ENCODE results near the gene VPS26B. TPM values are rescaled to one million over a fixed set of nuclear protein-coding genes. Genes with fewer than 3 reads are reported as not detected.
"Not testable (repeated sequence)": the region's sequence is repeated elsewhere in the genome, so short reads cannot be mapped to it uniquely, and the experiment has no call there.

Gene VPS26B
- polyA plus RNA-seq, 1 donor from 2014 or later, result 11.8 TPM

GRCh38 chr11:134244593-134244992, 20.1 kb downstream of the VPS26B start:
- Mint-ChIP-seq H3K4me1 (peaks cover 0 to 2% (median 0%) of the 10 kb centered on the region in 3 donors), H3K36me3 (peaks cover 12% of the 10 kb centered on the region), H3K9me3 (no peaks in the 10 kb centered on the region), H3K27ac (no peak overlapping the region), H3K27me3 (no peaks in the 10 kb centered on the region), H3K4me3 (peak overlapping the region in 1 of 4 donors; percentile 48)

- Mint-ChIP-seq H3K36me3 (peaks cover 8% of the 10 kb centered on the region), H3K4me1 (peaks cover 0 to 2% (median 0%) of the 10 kb centered on the region in 3 donors), H3K4me3 (no peak overlapping the region), H3K27me3 (no peaks in the 10 kb centered on the region), H3K27ac (no peak overlapping the region), H3K9me3 (no peaks in the 10 kb centered on the region)
Observed at GRCh38 chr11:134245434-134245833, 21.0 kb downstream of the VPS26B start.

GRCh38 chr11:134246100-134246499, 21.6 kb downstream of the VPS26B start:
- Mint-ChIP-seq H3K4me1 (peaks cover 0 to 2% (median 0%) of the 10 kb centered on the region in 3 donors), H3K27me3 (no peaks in the 10 kb centered on the region), H3K36me3 (peaks cover 8% of the 10 kb centered on the region), H3K9me3 (no peaks in the 10 kb centered on the region), H3K27ac (no peak overlapping the region), H3K4me3 (no peak overlapping the region)

GRCh38 chr11:134246678-134247077, 22.2 kb downstream of the VPS26B start:
- Mint-ChIP-seq H3K27ac (no peak overlapping the region), H3K4me1 (peaks cover 0 to 3% (median 2%) of the 10 kb centered on the region in 3 donors), H3K9me3 (no peaks in the 10 kb centered on the region), H3K36me3 (peaks cover 8% of the 10 kb centered on the region), H3K4me3 (peak overlapping the region in 1 of 4 donors; percentile 43), H3K27me3 (no peaks in the 10 kb centered on the region)

- peaks cover 8% of the 10 kb centered on the region for H3K36me3 Mint-ChIP-seq
- H3K4me1 Mint-ChIP-seq, result peaks cover 13 to 18% (median 13%) of the 10 kb centered on the region in 3 donors
- H3K27ac Mint-ChIP-seq, result no peak overlapping the region
- peak overlapping the region in 1 of 4 donors; percentile 65 for H3K4me3 Mint-ChIP-seq
- no peaks in the 10 kb centered on the region for H3K9me3 Mint-ChIP-seq
- H3K27me3 Mint-ChIP-seq, result no peaks in the 10 kb centered on the region
Observed at GRCh38 chr11:134248910-134249480, 24.5 kb downstream of the VPS26B start.

- no peak overlapping the region for H3K4me3 Mint-ChIP-seq
- H3K9me3 Mint-ChIP-seq, result no peaks in the 10 kb centered on the region
- H3K36me3 Mint-ChIP-seq, result peaks cover 6% of the 10 kb centered on the region
- H3K27me3 Mint-ChIP-seq, result no peaks in the 10 kb centered on the region
- no peak overlapping the region for H3K27ac Mint-ChIP-seq
- peaks cover 18 to 26% (median 21%) of the 10 kb centered on the region in 3 donors for H3K4me1 Mint-ChIP-seq
Observed at GRCh38 chr11:134250246-134250645, 25.8 kb downstream of the VPS26B start.

GRCh38 chr11:134250675-134251074, 26.2 kb downstream of the VPS26B start:
- H3K9me3 Mint-ChIP-seq, result no peaks in the 10 kb centered on the region
- no peak overlapping the region for H3K27ac Mint-ChIP-seq
- no peaks in the 10 kb centered on the region for H3K27me3 Mint-ChIP-seq
- H3K36me3 Mint-ChIP-seq, result peaks cover 6% of the 10 kb centered on the region
- H3K4me1 Mint-ChIP-seq, result peaks cover 18 to 26% (median 21%) of the 10 kb centered on the region in 3 donors
- no peak overlapping the region for H3K4me3 Mint-ChIP-seq

GRCh38 chr11:134252346-134253187, 28.1 kb downstream of the VPS26B start:
- Mint-ChIP-seq H3K27me3 (no peaks in the 10 kb centered on the region), H3K4me3 (peak overlapping the region; percentile 96 to 98 (median 97)), H3K27ac (peak overlapping the region in 2 of 3 donors; percentile 71 to 84), H3K36me3 (peaks cover 7% of the 10 kb centered on the region), H3K4me1 (peaks cover 18 to 26% (median 21%) of the 10 kb centered on the region in 3 donors), H3K9me3 (no peaks in the 10 kb centered on the region)

- Mint-ChIP-seq H3K4me1 (peaks cover 18 to 26% (median 21%) of the 10 kb centered on the region in 3 donors), H3K9me3 (no peaks in the 10 kb centered on the region), H3K27me3 (no peaks in the 10 kb centered on the region)
Observed at GRCh38 chr11:134253188-134253993, 28.9 kb downstream of the VPS26B start, which contains the start of the genes ACAD8 and THYN1. ACAD8 (plus strand) TSS chr11:134253568; CDS start chr11:134253601, 33 bp downstream. THYN1 (minus strand) TSS chr11:134253352; CDS start chr11:134252882, 470 bp downstream.

GRCh38 chr11:134254433-134255183, 30.1 kb downstream of the VPS26B start:
- H3K27me3 Mint-ChIP-seq, result no peaks in the 10 kb centered on the region
- H3K27ac Mint-ChIP-seq, result peak overlapping the region in 1 of 3 donors; percentile 43
- no peaks in the 10 kb centered on the region for H3K9me3 Mint-ChIP-seq
- H3K4me3 Mint-ChIP-seq, result peak overlapping the region; percentile 96 to 98 (median 97)
- peaks cover 18 to 26% (median 19%) of the 10 kb centered on the region in 3 donors for H3K4me1 Mint-ChIP-seq
- H3K36me3 Mint-ChIP-seq, result peaks cover 3% of the 10 kb centered on the region

More at GRCh38 chr11:134253188-134253993, 28.9 kb downstream of the VPS26B start, which contains the start of the genes ACAD8 and THYN1:
- H3K27ac Mint-ChIP-seq, result peak within 1 kb of the TSS; percentile 43 to 84 (median 71)
- peak within 1 kb of the TSS; percentile 96 to 98 (median 97) for H3K4me3 Mint-ChIP-seq
- peaks cover 3% of the 10 kb centered on the region for H3K36me3 Mint-ChIP-seq

- not testable (repeated sequence) for H3K9me3 Mint-ChIP-seq, H3K27me3 Mint-ChIP-seq, H3K36me3 Mint-ChIP-seq, H3K27ac Mint-ChIP-seq
- peaks cover 18 to 26% (median 19%) of the 10 kb centered on the region in 3 donors for H3K4me1 Mint-ChIP-seq
- peak overlapping the region in 3 of 4 donors; percentile 47 to 79 (median 78) for H3K4me3 Mint-ChIP-seq
Observed at GRCh38 chr11:134255184-134255561, 30.7 kb downstream of the VPS26B start.

- H3K4me1 Mint-ChIP-seq, result peaks cover 15 to 24% (median 16%) of the 10 kb centered on the region in 3 donors
- H3K4me3 Mint-ChIP-seq, result peak overlapping the region in 1 of 4 donors; percentile 78
- H3K36me3 Mint-ChIP-seq, result peaks cover 6% of the 10 kb centered on the region
- no peaks in the 10 kb centered on the region for H3K9me3 Mint-ChIP-seq
- H3K27me3 Mint-ChIP-seq, result no peaks in the 10 kb centered on the region
- no peak overlapping the region for H3K27ac Mint-ChIP-seq
Observed at GRCh38 chr11:134257101-134257500, 32.6 kb downstream of the VPS26B start.

- H3K4me3 Mint-ChIP-seq, result peak overlapping the region in 1 of 4 donors; percentile 35
- H3K27ac Mint-ChIP-seq, result no peak overlapping the region
- H3K9me3 Mint-ChIP-seq, result no peaks in the 10 kb centered on the region
- peaks cover 9 to 10% (median 9%) of the 10 kb centered on the region in 3 donors for H3K4me1 Mint-ChIP-seq
- H3K36me3 Mint-ChIP-seq, result peaks cover 6% of the 10 kb centered on the region
- no peaks in the 10 kb centered on the region for H3K27me3 Mint-ChIP-seq
Observed at GRCh38 chr11:134258577-134258976, 34.1 kb downstream of the VPS26B start.

GRCh38 chr11:134260503-134260902, 36.0 kb downstream of the VPS26B start:
- Mint-ChIP-seq H3K36me3 (peaks cover 6% of the 10 kb centered on the region), H3K27ac (no peak overlapping the region), H3K4me3 (no peak overlapping the region)

More at GRCh38 chr11:134260503-134260902, 36.0 kb downstream of the VPS26B start:
- H3K4me1 Mint-ChIP-seq, result peaks cover 0 to 3% (median 0%) of the 10 kb centered on the region in 3 donors
- no peaks in the 10 kb centered on the region for H3K9me3 Mint-ChIP-seq
- H3K27me3 Mint-ChIP-seq, result no peaks in the 10 kb centered on the region
